Endothelial cell of umbilical vein (primary cell): ENCODE measurements around the gene RAP1GAP.

ENCODE experiments used
- EZH2 ChIP-seq: IDR thresholded peaks from 2 replicates; pipeline ENCODE4 v1.6.1; 2012; ENCODE audit warnings: borderline replicate concordance, low read depth, mild to moderate bottlenecking, moderate library complexity, low read length, inconsistent platforms; ENCODE audit not compliant: severe bottlenecking
- FOS ChIP-seq: IDR thresholded peaks from 2 replicates; pipeline ENCODE4 v1.6.1; 2011; ENCODE audit warnings: mild to moderate bottlenecking, low read length, moderate library complexity, borderline replicate concordance; ENCODE audit not compliant: insufficient read depth
- GATA2 ChIP-seq: IDR thresholded peaks from 2 replicates; pipeline ENCODE4 v1.7.0; 2011; ENCODE audit warnings: low read depth, mild to moderate bottlenecking, moderate library complexity, mixed read lengths, low read length; ENCODE audit not compliant: insufficient read length, insufficient read depth
- MYC ChIP-seq: IDR thresholded peaks from one replicate; pipeline ENCODE4 v1.6.1; 2011; ENCODE audit warnings: mild to moderate bottlenecking, low read depth, low read length
- POLR2A ChIP-seq: IDR thresholded peaks from 2 replicates; pipeline ENCODE4 v1.6.1; 2012; ENCODE audit warnings: low read depth, mild to moderate bottlenecking, control low read depth, low read length
- POLR2AphosphoS5 ChIP-seq: IDR thresholded peaks from 2 replicates; pipeline ENCODE4 v1.6.1; 2012; ENCODE audit warnings: low read depth, mild to moderate bottlenecking, control low read depth, low read length, moderate library complexity; ENCODE audit not compliant: insufficient read depth
- TF ChIP-seq, protein P1 (sequence below), 2 donors: IDR thresholded peaks; 1 replicate in 1 of 2; 2 replicates in 1 of 2; pipeline ENCODE4 v1.5.1; 2011; ENCODE audit warnings: low read length in 2 of 2, mild to moderate bottlenecking in 2 of 2, moderate library complexity in 2 of 2, control low read depth in 1 of 2, inconsistent platforms in 1 of 2, low read depth in 1 of 2; ENCODE audit not compliant: insufficient read depth in 1 of 2; ENCODE audit errors: extremely low read depth in 1 of 2

DNA sequence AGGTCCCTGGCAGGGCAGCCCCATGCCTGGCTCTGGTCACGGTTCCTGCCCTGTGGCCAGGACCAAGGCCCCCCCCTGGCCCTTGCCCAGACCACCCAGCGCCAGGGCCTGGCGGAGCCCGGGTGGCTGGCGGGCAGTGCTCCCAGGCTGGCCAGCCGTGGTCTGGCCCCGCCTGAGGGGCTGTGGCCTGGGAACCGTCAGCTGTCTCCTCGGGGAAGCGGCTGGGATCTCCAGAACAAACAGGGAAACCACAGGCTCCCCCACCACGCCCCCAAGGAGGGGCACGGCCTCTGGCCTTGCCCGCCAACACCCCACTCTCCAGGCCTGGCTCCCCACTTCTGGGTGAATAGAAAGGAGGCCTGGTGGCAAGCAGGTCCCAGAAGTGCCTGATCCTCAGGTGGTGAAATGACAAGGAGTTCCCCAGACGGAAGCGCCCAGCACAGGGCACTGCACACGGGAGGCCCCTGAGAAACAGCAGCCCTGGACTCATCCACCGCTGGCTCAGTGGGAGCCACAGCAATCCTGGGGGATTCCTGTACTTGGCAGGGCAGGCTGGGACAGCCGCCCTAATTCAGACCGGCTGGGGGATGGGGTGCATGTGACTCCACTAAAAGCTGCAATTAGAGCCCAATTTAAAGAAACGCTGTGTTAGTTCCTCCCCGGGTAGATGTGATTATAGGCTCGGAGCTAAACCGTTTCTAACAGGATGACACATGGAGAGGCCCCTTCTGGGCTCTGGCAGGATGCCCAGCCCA is 78.9 kb downstream of the RAP1GAP start:
- TF ChIP-seq EZH2: no peak
- TF ChIP-seq, protein P1, sequence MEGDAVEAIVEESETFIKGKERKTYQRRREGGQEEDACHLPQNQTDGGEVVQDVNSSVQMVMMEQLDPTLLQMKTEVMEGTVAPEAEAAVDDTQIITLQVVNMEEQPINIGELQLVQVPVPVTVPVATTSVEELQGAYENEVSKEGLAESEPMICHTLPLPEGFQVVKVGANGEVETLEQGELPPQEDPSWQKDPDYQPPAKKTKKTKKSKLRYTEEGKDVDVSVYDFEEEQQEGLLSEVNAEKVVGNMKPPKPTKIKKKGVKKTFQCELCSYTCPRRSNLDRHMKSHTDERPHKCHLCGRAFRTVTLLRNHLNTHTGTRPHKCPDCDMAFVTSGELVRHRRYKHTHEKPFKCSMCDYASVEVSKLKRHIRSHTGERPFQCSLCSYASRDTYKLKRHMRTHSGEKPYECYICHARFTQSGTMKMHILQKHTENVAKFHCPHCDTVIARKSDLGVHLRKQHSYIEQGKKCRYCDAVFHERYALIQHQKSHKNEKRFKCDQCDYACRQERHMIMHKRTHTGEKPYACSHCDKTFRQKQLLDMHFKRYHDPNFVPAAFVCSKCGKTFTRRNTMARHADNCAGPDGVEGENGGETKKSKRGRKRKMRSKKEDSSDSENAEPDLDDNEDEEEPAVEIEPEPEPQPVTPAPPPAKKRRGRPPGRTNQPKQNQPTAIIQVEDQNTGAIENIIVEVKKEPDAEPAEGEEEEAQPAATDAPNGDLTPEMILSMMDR (IDR thresholded peaks at IDR 0.05; ENCODE audit: extremely low read depth in 1 of 2, insufficient read depth in 1 of 2, low read depth in 1 of 2, low read length in 2 of 2): no peak
- no peak for TF ChIP-seq POLR2A
- no peak for TF ChIP-seq POLR2AphosphoS5
- no peak for TF ChIP-seq FOS
- TF ChIP-seq GATA2: no peak
- no peak for TF ChIP-seq MYC
